K562 (cell line): ENCODE measurements around the gene CRK. TPM values are rescaled to one million over a fixed set of nuclear protein-coding genes. Genes with fewer than 3 reads are reported as not detected.

ENCODE experiments used
- ATAC-seq: fragments of 200-7000 bp; cut with Tn5 transposase; 3 replicates; pipeline ENCODE4 v1.9.1; 2020; ENCODE audit warnings: moderate library complexity
- BruUV-seq: library from RNA; stranded (reverse); fragments of 400-500 nt; replicated peaks from 2 replicates; lab custom pipeline; 2021; lab: Mats Ljungman, UMichigan
- CTCF ChIA-PET: fragments of 300-600 bp; formaldehyde crosslinking; extraction: SDS; loops from one replicate; lab custom pipeline; 2021; ENCODE audit warnings: low intra/inter-chr PET ratio; lab: Yijun Ruan, JAX
- POLR2A ChIA-PET: fragments of 300-600, 350-650 bp; sonication (Branson Sonifier 250); formaldehyde crosslinking; extraction: SDS; loops from one replicate; lab custom pipeline; 2021; ENCODE audit warnings: antibody characterized with exemption, inconsistent platforms; lab: Yijun Ruan, JAX
- DNase-seq, 4 experiments: peaks; one replicate each; pipeline versions ENCODE4 v3.0.0 to v3.0.0-alpha.2; 2011 to 2018; ENCODE audit warnings: low spot score in 3 of 4, mixed read lengths in 3 of 4; ENCODE audit errors: extremely low read depth in 1 of 4
- FAIRE-seq: peaks from 2 replicates; lab custom pipeline; 2011; peaks lifted over from hg19 to GRCh38; lab: Jason Lieb, UNC
- H2AFZ ChIP-seq: 2 replicates; pipeline ENCODE4 v1.6.0; 2011; ENCODE audit warnings: low read depth, low read length, control low read depth, inconsistent platforms
- H3K27ac ChIP-seq: fragments of 200-600 bp; 3 replicates; pipeline ENCODE4 v1.8.0; 2011; ENCODE audit warnings: low read depth, mild to moderate bottlenecking, control low read depth, inconsistent platforms, low read length, moderate library complexity, mixed read lengths; ENCODE audit errors: extremely low read depth
- H3K27me3 ChIP-seq, 2 experiments: fragments of 300-600 bp in 1 of 2; 2 replicates in 1 of 2; 3 replicates in 1 of 2; pipeline versions ENCODE4 v1.6.0 to v1.8.0; 2011; ENCODE audit warnings: inconsistent platforms in 2 of 2, low read length in 2 of 2, mild to moderate bottlenecking in 1 of 2, mixed read lengths in 1 of 2, moderate library complexity in 1 of 2; ENCODE audit not compliant: control insufficient read depth in 2 of 2, insufficient read depth in 2 of 2
- H3K36me3 ChIP-seq: fragments of 300-600 bp; 3 replicates; pipeline ENCODE4 v1.8.0; 2011; ENCODE audit warnings: mild to moderate bottlenecking, low read length, inconsistent platforms; ENCODE audit not compliant: control insufficient read depth, insufficient read depth
- H3K4me1 ChIP-seq, 2 experiments: fragments of 200-600 bp in 1 of 2; replicated peaks in 1 of 2; 2 replicates in 1 of 2; 3 replicates in 1 of 2; pipeline versions ENCODE4 v1.5.1 to v1.8.0; 2011; ENCODE audit warnings: inconsistent platforms in 2 of 2, low read length in 2 of 2, mild to moderate bottlenecking in 1 of 2, mixed read lengths in 1 of 2, moderate library complexity in 1 of 2; ENCODE audit not compliant: control insufficient read depth in 2 of 2, insufficient read depth in 2 of 2
- H3K4me2 ChIP-seq: 2 replicates; pipeline ENCODE4 v1.6.1; 2011; ENCODE audit warnings: low read length, control low read depth, inconsistent platforms, mixed read lengths; ENCODE audit not compliant: insufficient read depth
- H3K4me3 ChIP-seq: fragments of 200-600 bp; sonication (generic), shearing (Covaris generic); 2 replicates; pipeline ENCODE4 v1.5.1; 2016; ENCODE audit warnings: control low read depth, inconsistent platforms
- H3K79me2 ChIP-seq: fragments of 200-600 bp; 3 replicates; pipeline ENCODE4 v1.8.0; 2011; ENCODE audit warnings: low read length, inconsistent platforms; ENCODE audit not compliant: control insufficient read depth, insufficient read depth
- H3K9ac ChIP-seq, 2 experiments: 2 replicates each; pipeline versions ENCODE4 v1.6.0 to v1.6.1; 2011; ENCODE audit warnings: low read depth in 2 of 2, low read length in 2 of 2, control low read depth in 1 of 2, inconsistent platforms in 1 of 2, mild to moderate bottlenecking in 1 of 2, mixed read lengths in 1 of 2; ENCODE audit not compliant: insufficient read depth in 1 of 2
- H3K9me1 ChIP-seq: one replicate; pipeline ENCODE4 v1.6.0; 2011; ENCODE audit warnings: inconsistent platforms, mild to moderate bottlenecking, low read length, moderate library complexity; ENCODE audit not compliant: control insufficient read depth, insufficient read depth
- H3K9me3 ChIP-seq: replicated peaks from 2 replicates; pipeline ENCODE4 v1.5.1; 2011; ENCODE audit warnings: low read depth, low read length, inconsistent platforms; ENCODE audit not compliant: control insufficient read depth, insufficient read depth
- H4K20me1 ChIP-seq: replicated peaks from 2 replicates; pipeline ENCODE4 v1.6.1; 2011; ENCODE audit warnings: low read length, inconsistent platforms, mixed read lengths; ENCODE audit not compliant: control insufficient read depth, insufficient read depth
- KAT8 ChIP-seq: fragments of 450-650 bp; IDR thresholded peaks from 2 replicates; pipeline ENCODE4 v1.6.1; 2016; ENCODE audit warnings: low read depth, mild to moderate bottlenecking
- NCOA2 ChIP-seq, 2 experiments: fragments of 450-650 bp; IDR thresholded peaks; 2 replicates each; pipeline ENCODE4 v1.6.1; 2018; ENCODE audit warnings: mild to moderate bottlenecking in 2 of 2, moderate library complexity in 1 of 2; ENCODE audit not compliant: partially characterized antibody in 2 of 2
- RAD51 ChIP-seq: fragments of 450-650 bp; IDR thresholded peaks from 2 replicates; pipeline ENCODE4 v1.7.1; 2016; ENCODE audit warnings: low read depth, mild to moderate bottlenecking, borderline replicate concordance
- RNF2 ChIP-seq: sonication (generic); IDR thresholded peaks from 2 replicates; pipeline ENCODE4 v1.6.1; 2016
- SIX5 ChIP-seq, 2 experiments: IDR thresholded peaks; 2 replicates each; pipeline ENCODE4 v1.6.1; 2011; ENCODE audit warnings: low read length in 2 of 2, borderline replicate concordance in 1 of 2, low read depth in 1 of 2, mild to moderate bottlenecking in 1 of 2, moderate library complexity in 1 of 2; ENCODE audit not compliant: insufficient read depth in 1 of 2
- SRF ChIP-seq, 2 experiments: fragments of 250-450, 450-650 bp in 1 of 2; sonication (Bioruptor Pico) in 1 of 2; sonication (generic) in 1 of 2; formaldehyde crosslinking; IDR thresholded peaks; 2 replicates each; pipeline versions ENCODE4 v1.5.0 to v1.5.1; 2020 to 2022; ENCODE audit warnings: mild to moderate bottlenecking in 1 of 2, missing genetic modification reagents in 1 of 2
- TAF9B ChIP-seq: fragments of 450-650 bp; IDR thresholded peaks from 2 replicates; pipeline ENCODE4 v1.6.1; 2018; ENCODE audit warnings: mild to moderate bottlenecking; ENCODE audit not compliant: partially characterized antibody
- ZBTB8A ChIP-seq: fragments of 450-650 bp; IDR thresholded peaks from 2 replicates; pipeline ENCODE4 v1.6.1; 2018; ENCODE audit warnings: mild to moderate bottlenecking, moderate library complexity; ENCODE audit not compliant: partially characterized antibody
- ZNF212 ChIP-seq: fragments of 450-650 bp; formaldehyde crosslinking; IDR thresholded peaks from 2 replicates; pipeline ENCODE4 v1.4.0; 2020; ENCODE audit warnings: mild to moderate bottlenecking
- ZZZ3 ChIP-seq: fragments of 450-650 bp; IDR thresholded peaks from 2 replicates; pipeline ENCODE4 v1.6.1; 2016; ENCODE audit warnings: antibody characterized with exemption, mild to moderate bottlenecking, moderate library complexity
- WGBS: fragments of 100-300 bp; shearing (Covaris generic); methylation state at CpG from one replicate; pipeline ENCODE4 v1.1.6; 2016; ENCODE audit warnings: low coverage, mixed read lengths; ENCODE audit not compliant: insufficient coverage; ENCODE audit errors: missing lambda C conversion rate; 5-methylcytosine and 5-hydroxymethylcytosine counted together
- in situ Hi-C: fragments of 300-500 bp; cut with MboI; formaldehyde crosslinking; loops from 4 replicates; pipeline ENCODE4 v1.15.0; 2018; ENCODE audit warnings: inconsistent platforms, mixed read lengths
- intact Hi-C: fragments of 100-400 bp; cut with micrococcal nuclease; formaldehyde crosslinking; loops from 2 replicates; pipeline ENCODE4 v1.14.2; 2022
- polyA plus RNA-seq, 8 experiments: library from polyadenylated mRNA; depleted of rRNA in 4 of 8; stranded (reverse) in 5 of 8; unstranded in 3 of 8; fragments of >200 nt; fragmentation: Nextera tagmentation in 2 of 8; fragmentation: Illumina TruSeq in 1 of 8; extraction: Ambion mirVana in 2 of 8; extraction: Trizol in 1 of 8; gene quantifications; 2 replicates each; pipeline versions ENCODE4 v1.2.1 to v1.2.3, GENCODE V29; 2011 to 2014; ENCODE audit warnings: inconsistent platforms in 1 of 8, missing spikeins in 1 of 8
- total RNA-seq, 7 experiments: library from RNA; depleted of rRNA in 6 of 7; stranded (reverse); fragments of >200 nt in 6 of 7; fragmentation: Illumina TruSeq in 2 of 7; extraction: Trizol in 2 of 7; gene quantifications; 2 replicates each; pipeline versions ENCODE4 v1.2.1 to v1.2.3, GENCODE V29; 2011 to 2021; ENCODE audit warnings: low replicate concordance in 1 of 7
- TF ChIP-seq, protein P1 (sequence below): fragments of 450-650 bp; formaldehyde crosslinking; IDR thresholded peaks from 2 replicates; pipeline ENCODE4 v1.4.0; 2022; ENCODE audit warnings: mild to moderate bottlenecking, moderate library complexity
- TF ChIP-seq, protein P2 (sequence below): sonication (generic); formaldehyde crosslinking; IDR thresholded peaks from 2 replicates; pipeline ENCODE4 v1.5.0; 2020; ENCODE audit warnings: missing genetic modification reagents
- TF ChIP-seq, protein P3 (sequence below): fragments of 450-650 bp; IDR thresholded peaks from 2 replicates; pipeline ENCODE4 v1.6.1; 2018; ENCODE audit warnings: mild to moderate bottlenecking, low read depth; ENCODE audit not compliant: partially characterized antibody

CRK gene
- total and polyA plus RNA-seq, 9 of the 15 experiments (the other 6 are each of a cell fraction or from before 2014, with no cell fraction given) = 13.1 to 40.2 (median 26.1) TPM

DNA sequence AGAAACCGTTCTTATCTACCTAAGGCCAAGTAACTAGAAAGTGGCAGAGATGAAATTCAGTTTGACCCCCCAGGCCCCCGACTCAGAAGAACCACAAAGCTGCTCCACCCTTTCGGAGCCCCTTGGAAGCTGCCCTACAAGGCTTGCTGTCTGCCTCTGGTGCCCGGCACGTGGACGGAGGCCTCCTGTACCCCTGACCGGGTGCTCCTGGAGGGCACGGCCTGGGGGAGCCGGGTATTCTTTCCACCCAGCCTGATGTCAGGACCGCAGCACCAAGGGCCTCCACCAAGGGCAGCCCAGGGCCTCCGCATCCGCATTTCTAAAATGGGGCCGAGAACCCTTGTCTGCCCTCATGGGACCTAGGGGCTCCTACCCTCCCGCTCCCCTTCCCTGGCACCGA is 15.5 kb upstream of the CRK start:
- no TSS peak for BruUV-seq
- TF ChIP-seq, protein P1, sequence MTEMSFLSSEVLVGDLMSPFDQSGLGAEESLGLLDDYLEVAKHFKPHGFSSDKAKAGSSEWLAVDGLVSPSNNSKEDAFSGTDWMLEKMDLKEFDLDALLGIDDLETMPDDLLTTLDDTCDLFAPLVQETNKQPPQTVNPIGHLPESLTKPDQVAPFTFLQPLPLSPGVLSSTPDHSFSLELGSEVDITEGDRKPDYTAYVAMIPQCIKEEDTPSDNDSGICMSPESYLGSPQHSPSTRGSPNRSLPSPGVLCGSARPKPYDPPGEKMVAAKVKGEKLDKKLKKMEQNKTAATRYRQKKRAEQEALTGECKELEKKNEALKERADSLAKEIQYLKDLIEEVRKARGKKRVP (CRISPR knock-in tag) = no peak
- TF ChIP-seq TAF9B = no peak
- no peak for TF ChIP-seq SRF (CRISPR knock-in tag; IDR thresholded peaks at IDR 0.05)
- no peak for TF ChIP-seq NCOA2 (IDR thresholded peaks at IDR 0.05; ENCODE audit: partially characterized antibody in 2 of 2)
- TF ChIP-seq, protein P2, sequence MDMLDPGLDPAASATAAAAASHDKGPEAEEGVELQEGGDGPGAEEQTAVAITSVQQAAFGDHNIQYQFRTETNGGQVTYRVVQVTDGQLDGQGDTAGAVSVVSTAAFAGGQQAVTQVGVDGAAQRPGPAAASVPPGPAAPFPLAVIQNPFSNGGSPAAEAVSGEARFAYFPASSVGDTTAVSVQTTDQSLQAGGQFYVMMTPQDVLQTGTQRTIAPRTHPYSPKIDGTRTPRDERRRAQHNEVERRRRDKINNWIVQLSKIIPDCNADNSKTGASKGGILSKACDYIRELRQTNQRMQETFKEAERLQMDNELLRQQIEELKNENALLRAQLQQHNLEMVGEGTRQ (CRISPR knock-in tag) = no peak
- no peak for TF ChIP-seq ZBTB8A
- no peak for TF ChIP-seq KAT8
- no peak for TF ChIP-seq SIX5 (IDR thresholded peaks at IDR 0.05; ENCODE audit: borderline replicate concordance in 1 of 2, insufficient read depth in 1 of 2, low read depth in 1 of 2, low read length in 2 of 2)
- no peak for TF ChIP-seq ZZZ3
- no peak for TF ChIP-seq RNF2
- TF ChIP-seq ZNF212 (CRISPR knock-in tag) = no peak
- no peak for TF ChIP-seq RAD51
- TF ChIP-seq, protein P3, sequence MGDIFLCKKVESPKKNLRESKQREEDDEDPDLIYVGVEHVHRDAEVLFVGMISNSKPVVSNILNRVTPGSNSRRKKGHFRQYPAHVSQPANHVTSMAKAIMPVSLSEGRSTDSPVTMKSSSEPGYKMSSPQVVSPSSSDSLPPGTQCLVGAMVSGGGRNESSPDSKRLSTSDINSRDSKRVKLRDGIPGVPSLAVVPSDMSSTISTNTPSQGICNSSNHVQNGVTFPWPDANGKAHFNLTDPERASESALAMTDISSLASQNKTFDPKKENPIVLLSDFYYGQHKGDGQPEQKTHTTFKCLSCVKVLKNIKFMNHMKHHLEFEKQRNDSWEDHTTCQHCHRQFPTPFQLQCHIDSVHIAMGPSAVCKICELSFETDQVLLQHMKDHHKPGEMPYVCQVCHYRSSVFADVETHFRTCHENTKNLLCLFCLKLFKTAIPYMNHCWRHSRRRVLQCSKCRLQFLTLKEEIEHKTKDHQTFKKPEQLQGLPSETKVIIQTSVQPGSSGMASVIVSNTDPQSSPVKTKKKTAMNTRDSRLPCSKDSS = no peak
- intact Hi-C loops = no loop called here
- H3K4me2 ChIP-seq = no peak overlapping the region
- H2AFZ ChIP-seq = no peak overlapping the region
- H4K20me1 ChIP-seq = no peaks in the 10 kb centered on the region
- H3K4me1 ChIP-seq = peaks cover 0 to 19% of the 10 kb centered on the region in 2 experiments; a peak in 2 of 5 replicates
- in situ Hi-C loops = no loop called here
- H3K9me1 ChIP-seq = no peaks in the 10 kb centered on the region
- H3K27ac ChIP-seq = no peak overlapping the region
- no peaks in the 10 kb centered on the region for H3K27me3 ChIP-seq
- H3K9me3 ChIP-seq = no peaks in the 10 kb centered on the region
- FAIRE-seq = no peak
- H3K36me3 ChIP-seq = peaks cover 38% of the 10 kb centered on the region; the same call in 2 of the 3 replicates
- no peak for ATAC-seq
- POLR2A ChIA-PET = interaction anchor here (0.6 kb wide), 1 partner anchor 139 kb away, joined by 5 read pairs; no protein-coding TSS in a partner anchor
- no peak overlapping the region for H3K4me3 ChIP-seq
- DNase-seq = no peak
- H3K9ac ChIP-seq = no peak overlapping the region
- H3K79me2 ChIP-seq = no peaks in the 10 kb centered on the region
- CTCF ChIA-PET = no interaction called here
- 96% methylated on average over 6 of the region's 15 CpGs for WGBS
